Fibroblast of lung (primary cell): ENCODE results near the gene TMEM9. TPM values are rescaled to one million over a fixed set of nuclear protein-coding genes. Genes with fewer than 3 reads are reported as not detected.

Experiments used
- DNase-seq, 2 donors: peaks; one replicate each; pipeline versions ENCODE4 v3.0.0 to v3.0.0-alpha.2; 2010; ENCODE audit warnings: low read depth in 2 of 2
- H2AFZ ChIP-seq: 2 replicates; pipeline ENCODE4 v1.5.1; 2012; ENCODE audit warnings: low read length, control low read depth, inconsistent platforms
- H3K27ac ChIP-seq: 2 replicates; pipeline ENCODE4 v1.5.1; 2011; ENCODE audit warnings: low read length, control low read depth; ENCODE audit not compliant: insufficient read depth
- H3K27me3 ChIP-seq: 2 replicates; pipeline ENCODE4 v1.5.1; 2011; ENCODE audit warnings: mild to moderate bottlenecking, low read length; ENCODE audit not compliant: control insufficient read depth, insufficient read depth
- H3K36me3 ChIP-seq: 2 replicates; pipeline ENCODE4 v1.5.1; 2011; ENCODE audit warnings: low read length; ENCODE audit not compliant: control insufficient read depth, insufficient read depth
- H3K4me1 ChIP-seq: 2 replicates; pipeline ENCODE4 v1.5.1; 2011; ENCODE audit warnings: low read length; ENCODE audit not compliant: control insufficient read depth, insufficient read depth; ENCODE audit errors: extremely low read depth
- H3K4me2 ChIP-seq: 2 replicates; pipeline ENCODE4 v1.5.1; 2011; ENCODE audit warnings: low read length, control low read depth; ENCODE audit not compliant: insufficient read depth; ENCODE audit errors: extremely low read depth
- H3K4me3 ChIP-seq, 4 experiments: fragments of 200-600 bp in 1 of 4; sonication (generic) in 1 of 4; replicated peaks in 1 of 4; 2 replicates each; pipeline ENCODE4 v1.5.1; 2011 to 2016; ENCODE audit warnings: low read length in 4 of 4, low read depth in 3 of 4, mild to moderate bottlenecking in 3 of 4, control low read depth in 2 of 4, inconsistent platforms in 1 of 4, mixed read lengths in 1 of 4; ENCODE audit not compliant: insufficient read depth in 1 of 4; ENCODE audit errors: control extremely low read depth in 1 of 4
- H3K79me2 ChIP-seq: 2 replicates; pipeline ENCODE4 v1.5.1; 2012; ENCODE audit warnings: mild to moderate bottlenecking, low read length, inconsistent platforms; ENCODE audit not compliant: control insufficient read depth, insufficient read depth
- H3K9ac ChIP-seq: 2 replicates; pipeline ENCODE4 v1.5.1; 2011; ENCODE audit warnings: mild to moderate bottlenecking, low read length, control low read depth; ENCODE audit not compliant: insufficient read depth
- H3K9me3 ChIP-seq: 2 replicates; pipeline ENCODE4 v1.5.1; 2012; ENCODE audit warnings: low read depth, low read length; ENCODE audit not compliant: control insufficient read depth, insufficient read depth
- H4K20me1 ChIP-seq: 2 replicates; pipeline ENCODE4 v1.5.1; 2011; ENCODE audit warnings: low read length; ENCODE audit not compliant: control insufficient read depth, insufficient read depth; ENCODE audit errors: extremely low read depth
- EZH2 ChIP-seq: IDR thresholded peaks from 2 replicates; pipeline ENCODE4 v1.5.1; 2012; ENCODE audit warnings: low read length, control low read depth, mild to moderate bottlenecking; ENCODE audit errors: missing control alignments
- polyA plus RNA-seq, 2 donors: library from polyadenylated mRNA; depleted of rRNA in 1 of 2; stranded (reverse) in 1 of 2; unstranded in 1 of 2; fragments of >200 nt; gene quantifications; 2 replicates each; pipeline ENCODE4 v1.2.1, GENCODE V29; 2011 to 2012; ENCODE audit warnings: missing spikeins in 1 of 2
- total RNA-seq: library from RNA; depleted of rRNA; stranded (reverse); fragments of >200 nt; gene quantifications from 2 replicates; pipeline ENCODE4 v1.2.1, GENCODE V29; 2014
- TF ChIP-seq, protein P1 (sequence below), 2 donors: IDR thresholded peaks in 1 of 2; conservative IDR thresholded peaks in 1 of 2; 1 replicate in 1 of 2; 2 replicates in 1 of 2; pipeline ENCODE4 v1.5.1; 2011 to 2012; ENCODE audit warnings: low read length in 2 of 2, control low read depth in 1 of 2, inconsistent platforms in 1 of 2, low read depth in 1 of 2, mild to moderate bottlenecking in 1 of 2

The TMEM9 gene
- total and polyA plus RNA-seq, 2 donors (not counting 1 experiment from before 2014, with no cell fraction given) = 58.2 to 91.0 TPM

GRCh38 chr1:201085902-201086735 is 68.2 kb downstream of the TMEM9 start:
- Histone ChIP-seq H3K27me3 (peaks cover 10% of the 10 kb centered on the region), H4K20me1 (no peaks in the 10 kb centered on the region), H3K4me2 (no peak overlapping the region), H3K4me3 (no peak overlapping the region), H2AFZ (no peak overlapping the region), H3K4me1 (no peaks in the 10 kb centered on the region), H3K27ac (no peak overlapping the region), H3K9me3 (no peaks in the 10 kb centered on the region), H3K9ac (no peak overlapping the region), H3K79me2 (no peaks in the 10 kb centered on the region), H3K36me3 (no peaks in the 10 kb centered on the region)
- DNase-seq = peak; percentile 10 to 44
- TF ChIP-seq, protein P1, sequence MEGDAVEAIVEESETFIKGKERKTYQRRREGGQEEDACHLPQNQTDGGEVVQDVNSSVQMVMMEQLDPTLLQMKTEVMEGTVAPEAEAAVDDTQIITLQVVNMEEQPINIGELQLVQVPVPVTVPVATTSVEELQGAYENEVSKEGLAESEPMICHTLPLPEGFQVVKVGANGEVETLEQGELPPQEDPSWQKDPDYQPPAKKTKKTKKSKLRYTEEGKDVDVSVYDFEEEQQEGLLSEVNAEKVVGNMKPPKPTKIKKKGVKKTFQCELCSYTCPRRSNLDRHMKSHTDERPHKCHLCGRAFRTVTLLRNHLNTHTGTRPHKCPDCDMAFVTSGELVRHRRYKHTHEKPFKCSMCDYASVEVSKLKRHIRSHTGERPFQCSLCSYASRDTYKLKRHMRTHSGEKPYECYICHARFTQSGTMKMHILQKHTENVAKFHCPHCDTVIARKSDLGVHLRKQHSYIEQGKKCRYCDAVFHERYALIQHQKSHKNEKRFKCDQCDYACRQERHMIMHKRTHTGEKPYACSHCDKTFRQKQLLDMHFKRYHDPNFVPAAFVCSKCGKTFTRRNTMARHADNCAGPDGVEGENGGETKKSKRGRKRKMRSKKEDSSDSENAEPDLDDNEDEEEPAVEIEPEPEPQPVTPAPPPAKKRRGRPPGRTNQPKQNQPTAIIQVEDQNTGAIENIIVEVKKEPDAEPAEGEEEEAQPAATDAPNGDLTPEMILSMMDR (conservative IDR thresholded peaks at IDR 0.05 in 1 of 2, IDR thresholded peaks at IDR 0.05 in 1 of 2; ENCODE audit: low read depth in 1 of 2, low read length in 2 of 2) = peak; percentile 55 to 67
- TF ChIP-seq EZH2 = no peak

Other genes starting within 250 kb of the TMEM9 start
- gene KIF21B, start 130.8 kb downstream of the TMEM9 start, total RNA-seq = under 0.01 and 0.26 TPM in 2 replicates
- gene KIF21B, start 130.8 kb downstream of the TMEM9 start, polyA plus RNA-seq = 0.03 and 0.08 TPM in 2 replicates
- gene CACNA1S, start 42.0 kb downstream of the TMEM9 start, total RNA-seq = not detected in 2 replicates
- gene CACNA1S, start 42.0 kb downstream of the TMEM9 start, polyA plus RNA-seq = not detected in 2 replicates
- under 0.01 TPM in 1 of 2 replicates, not detected in the other for gene ASCL5, start 27.3 kb downstream of the TMEM9 start, total RNA-seq
- not detected in 2 replicates for gene ASCL5, start 27.3 kb downstream of the TMEM9 start, polyA plus RNA-seq
- under 0.01 and 0.17 TPM in 2 replicates for gene IGFN1, start 36.4 kb upstream of the TMEM9 start, total RNA-seq
- gene IGFN1, start 36.4 kb upstream of the TMEM9 start, polyA plus RNA-seq = 0.01 TPM in 1 of 2 replicates, not detected in the other
- under 0.01 TPM in 2 replicates for gene PKP1, start 129.0 kb upstream of the TMEM9 start, total RNA-seq
- gene PKP1, start 129.0 kb upstream of the TMEM9 start, polyA plus RNA-seq = 0.06 and 0.08 TPM in 2 replicates
- not detected in 2 replicates for gene TNNT2, start 223.2 kb upstream of the TMEM9 start, total RNA-seq
- gene TNNT2, start 223.2 kb upstream of the TMEM9 start, polyA plus RNA-seq = 0.14 and 1.4 TPM in 2 replicates
- gene LAD1, start 244.8 kb upstream of the TMEM9 start, total RNA-seq = not detected in 2 replicates
- gene LAD1, start 244.8 kb upstream of the TMEM9 start, polyA plus RNA-seq = 0.08 TPM in 1 of 2 replicates, not detected in the other